Sigmoid colon (tissue), 7 donors: Measurements from ENCODE around the gene RAG1. TPM values are rescaled to one million over a fixed set of nuclear protein-coding genes. Genes with fewer than 3 reads are reported as not detected.
"Not testable (repeated sequence)": the region's sequence is repeated elsewhere in the genome, so short reads cannot be mapped to it uniquely, and the experiment has no call there.

Experiments used
- DNase-seq: peaks from one replicate; pipeline ENCODE4 v3.0.0-alpha.2; 2019
- H3K27ac ChIP-seq, 4 donors: fragments of 200-600 bp; sonication (generic); one replicate each; pipeline ENCODE4 v1.5.1; 2016 to 2019; ENCODE audit warnings: mild to moderate bottlenecking in 1 of 4
- H3K27me3 ChIP-seq, 3 donors: fragments of 200-600 bp; sonication (generic); one replicate each; pipeline ENCODE4 v1.5.1; 2019; ENCODE audit warnings: mild to moderate bottlenecking in 1 of 3
- H3K36me3 ChIP-seq, 4 donors: fragments of 200-600 bp; sonication (generic); one replicate each; pipeline ENCODE4 v1.5.1; 2016 to 2019
- H3K4me1 ChIP-seq, 4 donors: fragments of 200-600 bp; sonication (generic); one replicate each; pipeline ENCODE4 v1.5.1; 2017 to 2019
- H3K4me3 ChIP-seq, 4 donors: fragments of 200-600 bp; sonication (generic); one replicate each; pipeline ENCODE4 v1.5.1; 2017 to 2019; ENCODE audit warnings: mild to moderate bottlenecking in 2 of 4, moderate library complexity in 1 of 4
- H3K9me3 ChIP-seq, 4 donors: fragments of 200-600 bp in 3 of 4; sonication (generic) in 3 of 4; one replicate each; pipeline versions ENCODE4 v1.5.1 to v1.6.1; 2013 to 2019
- EP300 ChIP-seq, 4 donors: sonication (generic); formaldehyde crosslinking; IDR thresholded peaks; one replicate each; pipeline ENCODE4 v1.6.1; 2017; ENCODE audit warnings: antibody characterized with exemption in 4 of 4
- POLR2A ChIP-seq, 2 donors: fragments of 450-650 bp; IDR thresholded peaks; one replicate each; pipeline ENCODE4 v1.6.1; 2016; ENCODE audit warnings: antibody characterized with exemption in 2 of 2, mild to moderate bottlenecking in 2 of 2, moderate library complexity in 2 of 2
- POLR2AphosphoS5 ChIP-seq, 4 donors: sonication (generic); formaldehyde crosslinking; IDR thresholded peaks; one replicate each; pipeline ENCODE4 v1.6.1; 2017; ENCODE audit warnings: antibody characterized with exemption in 4 of 4
- WGBS, 2 donors: extraction: QIAGEN DNeasy Blood & Tissue Kit; methylation state at CpG; one replicate each; pipeline ENCODE4 v1.1.7; 2013; 5-methylcytosine and 5-hydroxymethylcytosine counted together
- intact Hi-C: fragments of 100-400 bp; cut with DNase I; formaldehyde crosslinking; loops from one replicate; pipeline ENCODE4 v1.15.1; 2023
- polyA plus RNA-seq, 3 donors: library from polyadenylated mRNA; stranded (reverse); fragments of 200-250 nt; gene quantifications; one replicate each; pipeline ENCODE4 v1.2.3, GENCODE V29; 2013
- total RNA-seq, 4 donors: library from RNA; depleted of rRNA; stranded (reverse); fragments of >200 nt; gene quantifications; one replicate each; pipeline ENCODE4 v1.1.0, GENCODE V29; 2016
- TF ChIP-seq, protein P1 (sequence below), 4 experiments: fragments of 450-650 bp in 3 of 4; fragments of 200-600 bp in 1 of 4; IDR thresholded peaks; one replicate each; pipeline ENCODE4 v1.5.1; 2016 to 2019; ENCODE audit warnings: antibody characterized with exemption in 4 of 4, mild to moderate bottlenecking in 3 of 4, moderate library complexity in 2 of 4
- donor health status: healthy with polysubstance abuse.
- donor health status: Bipolar disorder and iron deficiency.
- donor health status: healthy.

Gene RAG1
- total and polyA plus RNA-seq, 7 donors: 0.22 to 1.6 (median 0.66) TPM

DNA sequence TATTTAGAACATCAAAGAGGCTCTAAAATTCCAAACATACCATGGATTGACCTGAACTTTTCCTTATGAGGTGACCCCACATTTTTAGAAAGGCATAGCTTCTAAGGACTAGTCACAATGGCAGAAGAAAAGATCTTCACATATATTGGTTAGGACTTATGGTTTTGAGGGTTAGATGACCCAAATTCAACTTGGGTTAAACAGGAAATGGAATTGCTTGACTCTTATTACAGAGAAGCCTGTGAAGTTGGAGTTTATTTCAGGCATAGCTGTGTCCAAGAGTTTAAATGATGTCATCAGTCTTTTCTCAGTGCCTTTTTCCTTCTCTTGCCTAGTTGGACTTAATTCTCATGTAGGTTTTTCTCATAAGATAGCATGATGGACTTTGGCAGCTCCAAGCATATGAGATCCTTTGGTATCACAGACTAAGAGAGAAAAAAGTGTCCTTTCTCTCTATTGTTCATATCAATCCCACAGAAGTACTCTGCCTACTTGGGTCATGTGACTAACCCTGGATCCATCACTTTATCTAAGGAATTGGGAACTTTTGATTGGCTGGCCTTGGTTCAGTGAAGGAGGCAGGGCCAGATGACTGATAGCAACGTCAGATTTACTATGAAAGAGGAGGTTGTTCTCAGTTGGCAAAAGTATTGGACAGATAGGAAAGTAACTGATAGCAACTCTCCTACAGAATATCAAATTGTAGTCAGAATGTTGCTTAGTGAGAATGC lies 17.3 kb upstream of the RAG1 start:
- TF ChIP-seq POLR2AphosphoS5 (IDR thresholded peaks at IDR 0.05) (no peak), POLR2A (IDR thresholded peaks at IDR 0.05) (no peak), EP300 (IDR thresholded peaks at IDR 0.05) (no peak)
- TF ChIP-seq, protein P1, sequence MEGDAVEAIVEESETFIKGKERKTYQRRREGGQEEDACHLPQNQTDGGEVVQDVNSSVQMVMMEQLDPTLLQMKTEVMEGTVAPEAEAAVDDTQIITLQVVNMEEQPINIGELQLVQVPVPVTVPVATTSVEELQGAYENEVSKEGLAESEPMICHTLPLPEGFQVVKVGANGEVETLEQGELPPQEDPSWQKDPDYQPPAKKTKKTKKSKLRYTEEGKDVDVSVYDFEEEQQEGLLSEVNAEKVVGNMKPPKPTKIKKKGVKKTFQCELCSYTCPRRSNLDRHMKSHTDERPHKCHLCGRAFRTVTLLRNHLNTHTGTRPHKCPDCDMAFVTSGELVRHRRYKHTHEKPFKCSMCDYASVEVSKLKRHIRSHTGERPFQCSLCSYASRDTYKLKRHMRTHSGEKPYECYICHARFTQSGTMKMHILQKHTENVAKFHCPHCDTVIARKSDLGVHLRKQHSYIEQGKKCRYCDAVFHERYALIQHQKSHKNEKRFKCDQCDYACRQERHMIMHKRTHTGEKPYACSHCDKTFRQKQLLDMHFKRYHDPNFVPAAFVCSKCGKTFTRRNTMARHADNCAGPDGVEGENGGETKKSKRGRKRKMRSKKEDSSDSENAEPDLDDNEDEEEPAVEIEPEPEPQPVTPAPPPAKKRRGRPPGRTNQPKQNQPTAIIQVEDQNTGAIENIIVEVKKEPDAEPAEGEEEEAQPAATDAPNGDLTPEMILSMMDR (IDR thresholded peaks at IDR 0.05): no peak
- no peaks in the 10 kb centered on the region for H3K9me3 ChIP-seq
- H3K27ac ChIP-seq: no peak overlapping the region
- intact Hi-C loops: no loop called here
- no peaks in the 10 kb centered on the region for H3K36me3 ChIP-seq
- DNase-seq: no peak
- H3K27me3 ChIP-seq: no peaks in the 10 kb centered on the region
- H3K4me1 ChIP-seq: no peaks in the 10 kb centered on the region
- 13 to 60% methylated on average over 1 of the region's 1 CpG for WGBS, 2 donors
- no peak overlapping the region for H3K4me3 ChIP-seq

- H3K36me3 ChIP-seq, H3K27ac ChIP-seq, H3K4me3 ChIP-seq, intact Hi-C loops, H3K27me3 ChIP-seq, H3K9me3 ChIP-seq, H3K4me1 ChIP-seq, DNase-seq: not testable (repeated sequence)
- WGBS, 2 donors: 97 to 98% methylated on average over 15 of the region's 17 CpGs
Measured at GRCh38 chr11:36557390-36557789, 10.4 kb upstream of the RAG1 start.

DNA sequence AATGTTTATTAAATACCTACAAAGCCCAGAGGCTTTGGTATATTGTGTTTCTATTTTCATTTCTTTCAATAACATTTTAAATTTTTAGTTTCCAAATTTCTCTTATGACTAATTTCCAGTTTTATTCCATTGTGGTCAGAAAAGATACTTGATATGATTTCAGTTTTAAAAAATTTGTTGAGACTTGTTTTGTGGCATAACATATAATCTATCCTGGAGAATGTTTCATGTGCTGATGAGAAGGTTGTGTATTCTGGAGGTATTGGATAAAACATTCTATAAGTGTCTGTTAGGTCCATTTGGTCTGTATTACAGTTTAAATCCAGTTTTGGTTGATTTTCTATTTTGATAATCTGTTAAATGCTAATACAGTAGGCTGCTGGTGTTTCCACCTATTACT lies 9.8 kb upstream of the RAG1 start:
- no peak for TF ChIP-seq POLR2A (IDR thresholded peaks at IDR 0.05)
- TF ChIP-seq, protein P1 (IDR thresholded peaks at IDR 0.05): no peak
- no peak for TF ChIP-seq EP300 (IDR thresholded peaks at IDR 0.05)
- no peak for TF ChIP-seq POLR2AphosphoS5 (IDR thresholded peaks at IDR 0.05)
- Histone ChIP-seq H3K36me3 (no peaks in the 10 kb centered on the region), H3K27ac (no peak overlapping the region), H3K4me1 (no peaks in the 10 kb centered on the region), H3K9me3 (peaks cover 0 to 4% (median 0%) of the 10 kb centered on the region in 4 donors), H3K27me3 (no peaks in the 10 kb centered on the region), H3K4me3 (no peak overlapping the region)
- DNase-seq: no peak
- intact Hi-C loops: no loop called here

- WGBS, 2 donors: 30 to 43% methylated on average over 4 of the region's 4 CpGs
- Histone ChIP-seq H3K4me1 (no peaks in the 10 kb centered on the region), H3K4me3 (no peak overlapping the region), H3K9me3 (peaks cover 0 to 4% (median 0%) of the 10 kb centered on the region in 4 donors), H3K27ac (no peak overlapping the region), H3K36me3 (no peaks in the 10 kb centered on the region), H3K27me3 (no peaks in the 10 kb centered on the region)
- no peak for DNase-seq
- intact Hi-C loops: no loop called here
- TF ChIP-seq, protein P1 (IDR thresholded peaks at IDR 0.05): no peak
- TF ChIP-seq EP300 (IDR thresholded peaks at IDR 0.05) (no peak), POLR2A (IDR thresholded peaks at IDR 0.05) (no peak), POLR2AphosphoS5 (IDR thresholded peaks at IDR 0.05) (no peak)
Measured at GRCh38 chr11:36558571-36559413, 9.0 kb upstream of the RAG1 start.

- H3K4me3 ChIP-seq: peak overlapping the region; percentile 20 to 46 (median 37)
- H3K27me3 ChIP-seq: no peaks in the 10 kb centered on the region
- peaks cover 0 to 8% (median 7%) of the 10 kb centered on the region in 4 donors for H3K4me1 ChIP-seq
- 4 to 14% methylated on average over 15 of the region's 15 CpGs for WGBS, 2 donors
- no peaks in the 10 kb centered on the region for H3K36me3 ChIP-seq
- peaks cover 0 to 4% (median 0%) of the 10 kb centered on the region in 4 donors for H3K9me3 ChIP-seq
- TF ChIP-seq, protein P1 (IDR thresholded peaks at IDR 0.05): peak; percentile 43 to 74 (median 60)
- no peak for TF ChIP-seq EP300 (IDR thresholded peaks at IDR 0.05)
- no peak for TF ChIP-seq POLR2AphosphoS5 (IDR thresholded peaks at IDR 0.05)
- intact Hi-C loops: loop anchor here (1.0 to 2.0 kb wide), 3 partner anchors 58 to 182 kb away; no protein-coding TSS in a partner anchor
- H3K27ac ChIP-seq: peak overlapping the region in 2 of 4 donors; percentile 38 to 47
- DNase-seq: no peak
Measured at GRCh38 chr11:36564376-36565030, 3.3 kb upstream of the RAG1 start.
